Measurements from ENCODE around the gene SACS. TPM values are rescaled to one million over a fixed set of nuclear protein-coding genes. Genes with fewer than 3 reads are reported as not detected.

Gene SACS
- total RNA-seq, 1 donor from 2014 or later, result 33.3 TPM

DNA sequence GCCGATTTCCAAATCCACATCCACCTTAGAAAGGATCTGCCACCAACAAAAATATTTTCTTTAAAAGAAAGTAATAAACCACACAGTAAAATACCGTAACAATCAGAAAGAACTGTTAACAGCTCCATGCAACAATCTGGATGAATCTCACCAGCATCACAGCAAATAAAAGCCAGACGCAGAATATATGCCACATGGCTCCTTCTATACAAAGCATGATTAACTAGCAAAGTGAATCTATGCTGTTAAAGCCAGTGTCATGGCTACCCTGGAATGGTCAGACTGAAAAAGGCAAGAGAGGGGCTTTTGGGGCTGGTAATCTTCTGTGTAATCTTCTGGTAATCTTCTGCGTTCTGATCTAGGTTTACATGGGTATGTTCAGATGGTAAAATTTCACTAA lies 81.3 kb downstream of the SACS start:
- no peak overlapping the region for H3K4me3 Mint-ChIP-seq
- intact Hi-C loops (cut with micrococcal nuclease), result no loop called here
- H3K27me3 Mint-ChIP-seq, result no peaks in the 10 kb centered on the region
- no peak for DNase-seq
- H3K9me3 Mint-ChIP-seq, result no peaks in the 10 kb centered on the region
- peaks cover 72% of the 10 kb centered on the region for H3K36me3 Mint-ChIP-seq (ENCODE audit: low read depth)
- H3K4me1 Mint-ChIP-seq, result peaks cover 5% of the 10 kb centered on the region
- H3K27ac Mint-ChIP-seq, result no peak overlapping the region

DNA sequence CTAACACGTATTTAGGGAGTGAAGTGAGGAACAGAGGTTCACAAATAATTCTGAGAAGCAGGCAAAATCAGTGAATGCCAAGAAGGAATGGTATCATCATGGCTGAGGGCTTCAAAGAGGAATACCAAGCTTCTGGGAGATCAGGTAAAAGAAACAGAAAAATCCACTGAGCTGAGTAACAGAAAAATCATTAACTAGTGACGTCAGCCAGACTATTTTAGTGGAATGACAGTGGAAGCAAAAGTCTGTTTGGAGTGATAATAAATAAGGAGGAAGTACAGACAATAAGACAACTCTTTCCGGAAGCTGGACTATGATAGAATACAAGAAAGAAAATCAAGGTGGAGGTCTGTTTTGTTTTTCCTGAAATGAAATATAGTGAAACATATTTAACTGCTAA lies 83.5 kb downstream of the SACS start:
- Mint-ChIP-seq H3K9me3 (no peaks in the 10 kb centered on the region), H3K36me3 (ENCODE audit: low read depth) (peaks cover 80% of the 10 kb centered on the region), H3K27ac (no peak overlapping the region), H3K4me1 (peaks cover 5% of the 10 kb centered on the region), H3K4me3 (no peak overlapping the region), H3K27me3 (no peaks in the 10 kb centered on the region)
- DNase-seq, result no peak
- intact Hi-C loops (cut with micrococcal nuclease), result no loop called here

DNA sequence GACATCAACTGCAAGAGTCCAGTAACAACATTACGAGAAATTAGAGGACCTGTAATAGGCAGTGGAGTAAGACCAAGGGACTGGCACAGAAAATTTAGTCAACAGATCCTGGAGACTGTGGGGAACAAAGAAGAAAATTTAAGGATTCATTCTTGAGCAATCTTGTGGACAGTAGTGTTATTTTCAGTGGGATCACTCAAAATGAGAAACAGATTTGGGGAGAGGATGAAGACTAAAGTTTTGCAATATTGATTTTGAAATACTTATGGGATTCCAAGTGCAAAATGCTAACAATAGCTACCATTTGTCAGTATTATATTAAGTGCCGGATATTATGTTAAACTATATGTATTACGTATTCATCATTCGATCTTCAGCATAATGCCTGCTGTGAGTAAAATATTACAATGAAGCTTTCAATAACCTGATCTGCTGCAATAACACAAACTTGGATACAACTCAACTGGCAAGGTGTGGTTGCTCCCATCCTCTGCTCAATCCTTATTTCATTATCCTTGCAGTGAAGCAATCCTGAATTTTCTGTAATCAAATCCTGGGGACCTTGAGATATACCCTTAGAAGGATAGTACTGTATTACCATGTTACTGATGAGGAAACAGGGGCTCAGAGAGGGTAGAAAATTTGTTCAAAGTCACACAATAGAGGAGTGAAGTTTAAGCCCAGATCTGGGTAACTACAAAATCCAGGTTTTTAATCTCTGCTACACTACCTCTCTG lies 84.2 kb downstream of the SACS start:
- peaks cover 5% of the 10 kb centered on the region for H3K4me1 Mint-ChIP-seq
- no peak overlapping the region for H3K4me3 Mint-ChIP-seq
- no peak for DNase-seq
- H3K27ac Mint-ChIP-seq, result no peak overlapping the region
- no peaks in the 10 kb centered on the region for H3K27me3 Mint-ChIP-seq
- H3K36me3 Mint-ChIP-seq (ENCODE audit: low read depth), result peaks cover 78% of the 10 kb centered on the region
- intact Hi-C loops (cut with micrococcal nuclease), result no loop called here
- H3K9me3 Mint-ChIP-seq, result no peaks in the 10 kb centered on the region

DNA sequence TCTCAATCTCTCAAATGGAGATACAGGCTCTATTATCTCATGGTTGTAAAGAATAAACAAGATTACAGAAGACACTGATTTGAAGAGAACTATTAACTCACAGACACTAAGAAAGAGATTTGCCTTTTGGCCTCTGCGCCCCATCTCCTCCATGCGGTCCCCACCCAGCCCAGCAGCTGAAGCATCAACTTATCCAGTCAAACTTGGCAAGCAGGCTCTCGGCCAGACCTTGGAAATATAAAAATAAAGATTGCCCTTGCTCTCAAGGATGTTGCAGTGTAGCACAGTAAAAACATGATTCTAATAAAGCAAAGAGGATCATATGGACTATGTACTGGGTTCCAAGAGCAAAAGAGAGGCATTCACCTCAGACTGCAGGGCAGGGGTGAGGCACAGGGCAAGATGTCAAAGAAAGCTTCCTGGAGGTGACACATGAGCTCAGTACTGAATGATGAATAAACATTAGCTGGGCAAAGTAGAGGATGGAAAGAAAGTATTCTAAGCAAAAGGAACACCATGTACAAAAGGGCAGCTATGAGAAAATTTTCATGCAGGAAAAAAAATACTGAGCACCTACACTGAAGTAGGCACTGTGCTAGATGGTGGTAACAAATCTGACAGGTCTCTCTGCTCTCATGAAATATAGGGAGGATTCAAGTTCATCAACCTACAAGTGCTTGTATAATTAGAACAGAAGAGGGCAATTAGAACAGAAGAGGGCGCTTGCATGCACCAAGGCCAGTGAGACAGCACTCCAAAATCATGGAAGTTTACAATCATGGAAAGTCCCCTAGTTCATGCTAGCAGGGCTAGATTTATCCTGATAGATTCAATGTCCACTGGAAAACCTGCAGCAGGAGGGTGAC lies 85.0 kb downstream of the SACS start:
- peaks cover 77% of the 10 kb centered on the region for H3K36me3 Mint-ChIP-seq (ENCODE audit: low read depth)
- H3K9me3 Mint-ChIP-seq, result no peaks in the 10 kb centered on the region
- H3K27ac Mint-ChIP-seq, result no peak overlapping the region
- intact Hi-C loops (cut with micrococcal nuclease), result no loop called here
- peaks cover 5% of the 10 kb centered on the region for H3K4me1 Mint-ChIP-seq
- H3K4me3 Mint-ChIP-seq, result no peak overlapping the region
- no peaks in the 10 kb centered on the region for H3K27me3 Mint-ChIP-seq
- DNase-seq, result no peak

DNA sequence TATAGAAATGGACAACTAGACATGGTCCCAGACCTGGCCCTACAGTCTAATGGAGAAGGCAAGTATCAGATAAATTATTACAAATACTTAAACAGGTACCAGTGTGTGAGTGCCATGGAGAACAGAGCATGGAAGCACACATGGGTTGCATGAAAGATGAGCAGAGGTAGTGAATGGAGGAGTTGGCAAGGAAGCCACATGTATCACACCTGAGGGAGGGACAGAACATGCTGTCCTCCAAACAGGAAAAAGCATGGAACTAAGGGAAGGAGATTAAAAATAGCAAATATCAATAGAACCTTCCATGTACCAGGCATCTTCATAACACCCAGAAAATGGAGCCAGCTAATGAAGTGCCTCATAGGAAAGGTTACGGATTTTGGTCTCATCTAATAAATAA lies 85.9 kb downstream of the SACS start:
- no peaks in the 10 kb centered on the region for H3K9me3 Mint-ChIP-seq
- peaks cover 75% of the 10 kb centered on the region for H3K36me3 Mint-ChIP-seq (ENCODE audit: low read depth)
- H3K27me3 Mint-ChIP-seq, result no peaks in the 10 kb centered on the region
- intact Hi-C loops (cut with micrococcal nuclease), result no loop called here
- H3K4me3 Mint-ChIP-seq, result no peak overlapping the region
- peaks cover 5% of the 10 kb centered on the region for H3K4me1 Mint-ChIP-seq
- no peak for DNase-seq
- no peak overlapping the region for H3K27ac Mint-ChIP-seq

DNA sequence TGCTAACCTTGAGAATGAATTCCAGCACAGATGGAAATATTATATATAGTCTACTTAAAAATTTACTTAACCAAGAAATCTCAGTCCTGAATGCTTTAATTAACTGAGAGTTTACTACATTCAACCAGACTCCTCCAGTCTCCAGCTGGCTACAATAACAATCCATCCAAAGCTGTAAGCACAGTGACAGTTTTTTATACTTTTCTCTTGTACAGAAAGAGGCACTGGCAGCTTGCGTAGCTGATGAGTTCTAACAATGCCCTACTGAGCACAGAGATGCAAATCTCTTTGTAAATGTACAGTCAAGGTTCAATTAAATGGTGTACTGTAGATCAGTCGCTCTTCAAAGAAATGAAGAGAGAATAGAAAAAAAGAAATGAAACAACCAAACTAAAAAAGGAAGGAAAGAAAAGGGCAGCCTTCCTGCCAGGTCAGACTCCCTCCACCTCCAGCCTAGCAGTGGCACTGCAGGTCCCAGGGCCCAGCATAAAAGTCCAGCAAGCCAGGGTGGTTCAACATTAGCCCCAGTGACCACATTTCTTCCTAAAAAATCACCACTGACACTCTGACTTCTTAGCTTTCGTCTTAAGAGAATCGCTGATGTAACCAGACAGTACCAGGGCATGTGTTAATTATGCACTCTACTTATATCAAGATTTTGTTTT lies 88.4 kb downstream of the SACS start:
- Mint-ChIP-seq H3K4me1 (no peaks in the 10 kb centered on the region), H3K36me3 (ENCODE audit: low read depth) (peaks cover 75% of the 10 kb centered on the region), H3K27ac (no peak overlapping the region), H3K9me3 (peaks cover under 1% of the 10 kb centered on the region), H3K27me3 (no peaks in the 10 kb centered on the region), H3K4me3 (no peak overlapping the region)
- intact Hi-C loops (cut with micrococcal nuclease), result no loop called here
- no peak for DNase-seq

DNA sequence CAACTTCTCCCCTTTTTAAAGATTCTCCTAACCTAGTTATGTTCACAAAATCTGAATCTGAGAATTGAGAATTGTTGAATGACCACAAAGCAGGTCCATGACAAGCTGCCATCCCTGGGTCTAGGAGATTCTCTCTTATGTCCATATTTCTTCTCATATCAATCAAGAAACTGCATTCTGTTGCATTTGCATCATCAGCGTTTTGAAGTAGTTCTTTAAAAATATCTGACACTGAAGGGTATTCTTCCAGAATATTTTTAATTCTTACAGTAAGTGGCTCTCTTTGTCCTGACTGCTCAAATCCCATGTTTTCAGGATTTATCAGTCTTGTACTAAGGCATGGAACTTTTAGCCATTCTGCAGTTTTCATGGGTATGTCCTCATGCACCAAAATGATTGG lies 94.3 kb downstream of the SACS start:
- intact Hi-C loops (cut with micrococcal nuclease), result no loop called here
- DNase-seq, result no peak
- peaks cover 27% of the 10 kb centered on the region for H3K9me3 Mint-ChIP-seq
- H3K27me3 Mint-ChIP-seq, result no peaks in the 10 kb centered on the region
- peaks cover 78% of the 10 kb centered on the region for H3K36me3 Mint-ChIP-seq (ENCODE audit: low read depth)
- H3K4me1 Mint-ChIP-seq, result no peaks in the 10 kb centered on the region
- no peak overlapping the region for H3K27ac Mint-ChIP-seq
- H3K4me3 Mint-ChIP-seq, result no peak overlapping the region

DNA sequence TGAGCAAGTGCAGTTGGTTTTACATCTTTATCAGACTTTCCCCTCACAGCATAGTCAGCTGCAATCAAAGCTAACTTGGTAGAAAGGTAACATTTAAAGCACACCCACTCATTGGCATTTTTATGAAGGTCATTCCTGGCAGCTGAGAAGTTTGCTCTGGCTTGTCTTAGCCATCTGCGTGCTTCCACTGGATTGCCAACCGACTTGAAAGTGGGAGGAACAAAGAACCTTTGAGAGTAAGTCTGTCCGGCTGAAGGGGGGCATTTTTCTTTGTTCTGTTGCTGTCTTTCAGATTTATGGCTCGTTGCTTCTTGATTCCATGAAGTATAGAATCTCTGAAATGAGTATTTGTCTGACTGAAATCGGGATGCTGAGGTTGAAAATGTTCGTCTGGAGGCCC lies 103.1 kb downstream of the SACS start:
- Mint-ChIP-seq H3K27me3 (no peaks in the 10 kb centered on the region), H3K27ac (no peak overlapping the region), H3K36me3 (ENCODE audit: low read depth) (peaks cover 45% of the 10 kb centered on the region), H3K4me1 (peaks cover under 1% of the 10 kb centered on the region), H3K9me3 (peaks cover 19% of the 10 kb centered on the region), H3K4me3 (no peak overlapping the region)
- intact Hi-C loops (cut with micrococcal nuclease), result no loop called here
- DNase-seq, result no peak

DNA sequence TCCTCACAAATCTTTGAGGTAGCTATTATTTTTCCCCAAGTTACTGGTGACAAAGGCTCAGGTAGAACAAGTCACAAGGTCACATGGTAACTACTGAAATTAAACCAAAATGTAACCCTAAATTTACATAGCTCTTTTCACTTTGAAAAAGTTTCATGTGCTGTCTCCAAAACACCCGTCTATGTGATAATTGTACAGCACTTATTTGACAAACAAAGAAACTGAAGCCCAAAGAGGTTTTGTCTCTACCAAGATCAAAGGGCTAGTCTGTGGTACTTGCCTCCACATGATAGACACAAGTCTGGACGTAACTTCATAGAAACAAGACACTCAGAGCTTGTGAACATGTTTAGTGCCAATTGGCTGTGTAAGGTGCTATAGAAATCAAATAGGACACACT lies 108.3 kb downstream of the SACS start:
- peaks cover 26% of the 10 kb centered on the region for H3K4me1 Mint-ChIP-seq
- intact Hi-C loops (cut with micrococcal nuclease), result no loop called here
- H3K4me3 Mint-ChIP-seq, result no peak overlapping the region
- DNase-seq, result no peak
- H3K27ac Mint-ChIP-seq, result no peak overlapping the region
- H3K27me3 Mint-ChIP-seq, result peaks cover 2% of the 10 kb centered on the region
- no peaks in the 10 kb centered on the region for H3K9me3 Mint-ChIP-seq
- H3K36me3 Mint-ChIP-seq (ENCODE audit: low read depth), result peaks cover 2% of the 10 kb centered on the region

DNA sequence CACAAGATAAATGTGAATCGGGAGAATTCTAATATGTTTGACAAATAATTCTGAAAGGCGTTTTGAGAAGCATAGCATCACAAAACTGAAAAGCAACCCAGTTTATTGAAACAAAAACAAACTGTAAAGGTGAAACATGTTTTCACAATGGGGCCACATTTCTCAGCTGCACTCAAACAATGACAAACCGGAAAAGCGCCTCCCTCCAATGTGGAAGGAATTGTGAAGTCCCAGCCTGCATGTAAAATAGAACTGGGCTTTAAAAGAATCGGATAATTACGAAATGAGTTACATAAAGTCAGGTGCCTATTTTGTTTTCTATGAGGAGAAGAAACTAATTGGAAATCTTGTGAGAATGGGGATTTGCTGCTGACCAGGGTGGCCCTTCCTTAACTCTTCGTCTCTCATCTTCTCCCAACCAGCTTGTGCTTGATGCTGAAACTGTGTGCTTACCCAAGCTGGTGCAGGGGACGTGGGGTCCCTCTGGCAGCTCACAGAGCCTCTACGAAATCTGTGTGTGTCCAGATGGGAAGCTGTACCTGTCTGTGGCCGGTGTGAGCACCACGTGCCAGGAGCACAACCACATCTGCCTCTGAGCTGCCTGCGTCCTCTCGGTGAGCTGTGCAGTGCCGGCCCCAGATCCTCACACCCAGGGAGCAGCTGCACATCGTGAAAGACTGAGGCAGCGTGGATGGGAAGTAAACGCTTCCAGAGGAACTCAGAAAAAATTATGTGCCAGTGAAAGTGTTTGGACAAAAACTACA lies 109.4 kb downstream of the SACS start:
- DNase-seq, result no peak
- intact Hi-C loops (cut with micrococcal nuclease), result no loop called here
- Mint-ChIP-seq H3K4me3 (no peak overlapping the region), H3K9me3 (no peaks in the 10 kb centered on the region), H3K36me3 (ENCODE audit: low read depth) (peaks cover 2% of the 10 kb centered on the region), H3K4me1 (peaks cover 34% of the 10 kb centered on the region), H3K27ac (peak overlapping the region; percentile 37), H3K27me3 (peaks cover 2% of the 10 kb centered on the region)

DNA sequence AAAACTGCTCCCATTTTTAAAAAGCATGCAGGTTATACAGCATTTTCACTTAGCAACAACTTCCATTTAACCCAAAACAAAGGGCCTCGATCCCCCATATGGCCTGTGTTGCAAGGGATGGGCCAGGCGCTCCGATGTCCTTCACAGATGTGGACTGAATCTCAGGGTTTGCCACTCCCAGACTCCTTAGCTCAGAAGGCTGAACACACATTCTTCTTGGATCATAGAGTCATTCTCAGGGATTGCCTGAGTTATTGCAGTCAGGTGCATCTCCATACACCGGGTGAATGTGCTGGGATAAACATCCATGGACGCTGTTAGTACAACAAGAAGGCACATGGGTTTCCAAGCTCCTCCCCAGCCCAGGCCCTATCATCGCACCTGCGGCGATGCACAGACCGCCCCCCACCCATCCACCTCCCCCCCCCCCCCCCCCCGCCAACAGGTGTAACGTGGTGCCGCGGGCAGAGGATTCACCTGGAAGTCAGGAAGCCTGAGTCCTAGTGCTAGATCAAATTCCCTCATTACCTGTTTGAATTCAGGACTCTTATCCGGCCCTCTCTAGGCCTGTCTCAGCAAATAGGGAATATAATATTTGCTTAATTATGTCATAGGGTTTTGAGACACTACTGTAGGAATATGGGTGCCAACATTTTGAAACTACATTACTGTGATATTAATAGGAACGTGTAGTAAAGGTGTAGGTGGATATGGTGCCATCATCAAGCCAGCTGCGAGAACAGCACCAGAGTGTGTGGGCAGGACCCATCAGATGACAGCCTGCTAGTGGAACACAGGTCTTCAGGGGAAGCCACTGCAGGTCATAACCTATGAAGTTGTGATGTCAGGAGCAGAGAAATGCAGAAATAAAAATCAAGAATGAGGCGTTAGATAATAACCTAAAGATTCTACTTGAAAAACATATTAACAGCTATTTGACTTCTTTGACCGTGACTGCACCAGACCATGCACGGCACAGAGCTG lies 110.9 kb downstream of the SACS start:
- H3K27me3 Mint-ChIP-seq, result peaks cover 6% of the 10 kb centered on the region
- H3K9me3 Mint-ChIP-seq, result no peaks in the 10 kb centered on the region
- DNase-seq, result no peak
- intact Hi-C loops (cut with micrococcal nuclease), result no loop called here
- H3K4me3 Mint-ChIP-seq, result no peak overlapping the region
- peaks cover 2% of the 10 kb centered on the region for H3K36me3 Mint-ChIP-seq (ENCODE audit: low read depth)
- H3K4me1 Mint-ChIP-seq, result peaks cover 37% of the 10 kb centered on the region
- H3K27ac Mint-ChIP-seq, result no peak overlapping the region

DNA sequence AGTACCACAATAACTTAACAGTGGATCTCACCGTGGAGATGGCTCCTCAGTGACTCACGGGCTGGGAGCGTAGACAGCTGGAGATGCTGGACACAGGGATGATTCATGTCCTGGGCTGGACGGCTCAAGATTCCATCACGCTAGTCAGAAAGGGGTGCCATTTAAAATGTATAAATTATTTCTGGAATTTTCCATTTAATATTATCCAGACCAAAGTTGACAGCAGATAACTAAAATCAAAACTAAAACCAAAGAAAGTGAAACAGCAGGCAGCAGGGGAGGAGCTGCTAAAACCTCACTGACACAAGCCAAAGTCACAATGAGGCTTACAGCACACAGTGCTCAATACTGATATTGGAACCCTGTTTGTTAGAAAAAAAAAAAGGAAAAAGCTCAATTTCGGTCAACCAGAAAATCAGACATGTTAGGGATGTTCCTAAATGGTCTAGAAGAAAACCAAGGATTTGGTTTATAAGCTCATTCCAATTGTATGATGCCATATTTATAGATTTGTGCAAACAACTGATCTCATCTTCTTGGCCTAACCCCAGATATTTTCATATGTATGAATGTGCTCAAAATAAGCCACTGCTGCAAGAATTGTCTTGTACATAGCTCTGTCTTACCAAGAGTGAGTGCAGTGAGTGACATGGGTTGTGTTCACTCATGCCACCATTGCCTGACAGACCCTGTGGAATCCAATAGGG lies 111.8 kb downstream of the SACS start:
- Mint-ChIP-seq H3K36me3 (ENCODE audit: low read depth) (no peaks in the 10 kb centered on the region), H3K4me3 (peak overlapping the region; percentile 70), H3K27ac (peak overlapping the region; percentile 23), H3K9me3 (no peaks in the 10 kb centered on the region), H3K4me1 (peaks cover 37% of the 10 kb centered on the region), H3K27me3 (peaks cover 8% of the 10 kb centered on the region)
- DNase-seq, result peak; percentile 73
- intact Hi-C loops (cut with micrococcal nuclease), result loop anchor here (2.0 kb wide), 1 partner anchor 53 kb away; no protein-coding TSS in a partner anchor
